ENCODE results near the gene BID.

DNA sequence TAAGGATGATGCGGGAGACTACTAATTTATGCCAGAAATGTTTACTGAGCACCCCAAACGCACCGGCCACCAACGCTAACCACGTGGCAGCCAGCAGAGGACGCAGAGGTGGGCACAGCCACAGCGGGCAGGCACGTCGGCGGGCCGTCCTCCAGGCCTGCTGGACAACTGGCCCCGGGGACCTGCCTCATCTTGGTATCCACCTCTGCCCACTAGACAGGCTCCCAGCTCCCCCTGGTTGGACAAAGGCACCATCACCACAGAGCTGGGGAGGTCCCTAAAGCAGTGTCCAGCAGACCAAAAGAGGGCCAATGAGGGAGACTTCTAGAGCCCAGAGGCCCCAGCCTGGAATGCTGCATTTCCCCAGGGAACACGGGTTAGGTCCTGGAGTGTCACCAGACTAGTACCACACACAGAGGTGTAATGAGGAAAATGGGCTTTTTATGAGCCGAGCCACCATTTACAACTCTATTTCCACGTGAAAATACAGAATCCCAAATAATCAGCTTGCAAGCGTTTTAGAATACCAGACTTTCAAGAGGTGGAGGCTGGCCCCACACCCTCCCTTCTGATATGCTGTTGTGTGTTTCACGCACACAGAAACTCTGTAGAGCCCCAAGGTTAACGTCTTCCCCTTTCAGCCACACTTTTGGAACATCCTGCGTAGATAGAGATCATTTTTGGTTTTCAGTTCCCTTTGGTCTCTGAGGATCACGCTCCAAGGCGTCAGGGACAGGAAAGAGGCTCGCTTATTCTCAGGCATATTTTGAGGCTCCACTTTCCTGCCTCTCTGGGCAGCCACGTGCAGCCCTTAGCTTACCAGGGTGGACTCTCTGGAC lies 23.7 kb upstream of the BID start:
- TF ChIP-seq TAF1 (IDR thresholded peaks at IDR 0.05; ENCODE audit: borderline replicate concordance, low read depth, low read length) = peak; percentile 13; the same call in 1 of the 2 replicates
- TF ChIP-seq POLR2AphosphoS5 (IDR thresholded peaks at IDR 0.05; ENCODE audit: low read depth, low read length) = peak; percentile 60

Measured in GM12892 (cell line).